Measurements from ENCODE around the gene DEFB112. TPM values are rescaled to one million over a fixed set of nuclear protein-coding genes. Genes with fewer than 3 reads are reported as not detected.

DEFB112 gene
- polyA plus RNA-seq, 1 donor (not counting 4 experiments of a cell fraction or from before 2014, with no cell fraction given): not detected

DNA sequence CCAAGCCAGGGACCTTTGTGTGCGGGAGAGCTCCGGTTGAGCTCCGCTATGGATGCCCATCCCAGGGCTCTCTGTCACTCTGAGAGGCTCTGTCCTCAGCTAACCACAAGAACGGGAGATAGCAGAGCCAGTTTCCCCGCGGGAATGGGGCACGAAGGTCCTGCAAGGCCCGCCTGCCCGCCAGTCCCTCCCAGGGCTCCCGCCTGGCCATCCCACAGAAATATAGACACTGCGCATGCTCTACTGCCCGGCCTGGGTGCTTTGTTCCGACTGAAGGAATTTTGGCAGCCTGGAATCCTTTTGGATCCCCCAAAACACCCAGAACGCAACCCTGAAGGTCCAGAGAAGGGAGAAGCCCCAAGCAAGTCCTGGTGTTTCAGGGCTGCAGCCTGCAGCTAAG lies 19.4 kb downstream of the DEFB112 start:
- Histone ChIP-seq H3K36me3 (ENCODE audit: control insufficient read depth in 2 of 2, extremely low read depth in 1 of 2, insufficient read depth in 2 of 2, low read length in 2 of 2) (no peaks in the 10 kb centered on the region), H3K4me2 (ENCODE audit: control insufficient read depth, extremely low read depth, insufficient read depth, low read depth, low read length) (no peak overlapping the region), H3K9me3 (ENCODE audit: control insufficient read depth, low read depth, low read length) (no peaks in the 10 kb centered on the region), H4K20me1 (ENCODE audit: control insufficient read depth, extremely low read depth, insufficient read depth, low read length) (no peaks in the 10 kb centered on the region), H3K4me1 (ENCODE audit: control insufficient read depth, extremely low read depth, insufficient read depth, low read length) (no peaks in the 10 kb centered on the region), H3K4me3 (ENCODE audit: control insufficient read depth in 2 of 3, extremely low read depth in 1 of 3, insufficient read depth in 2 of 3, low read depth in 1 of 3, low read length in 3 of 3) (no peak overlapping the region), H3K27me3 (ENCODE audit: control insufficient read depth, extremely low read depth, insufficient read depth, low read length) (no peaks in the 10 kb centered on the region), H2AFZ (ENCODE audit: control insufficient read depth, low read length) (no peak overlapping the region), H3K79me2 (ENCODE audit: control insufficient read depth, insufficient read depth, low read length) (no peaks in the 10 kb centered on the region), H3K9ac (ENCODE audit: control insufficient read depth, extremely low read depth, insufficient read depth, low read length) (no peak overlapping the region), H3K9me1 (ENCODE audit: control insufficient read depth, extremely low read depth, insufficient read depth, low read length) (no peaks in the 10 kb centered on the region), H3K27ac (ENCODE audit: control insufficient read depth, insufficient read depth, low read length) (no peak overlapping the region)
- FAIRE-seq: no peak
- DNase-seq (ENCODE audit: low read depth, low spot score): no peak
- dilution Hi-C loops (cut with MboI; ENCODE audit: extremely low pct_ligation_motif_present, low sequenced_read_pairs): no loop called here
- TF ChIP-seq EZH2 (IDR thresholded peaks at IDR 0.05; ENCODE audit: low read length): no peak
- TF ChIP-seq, protein P1, sequence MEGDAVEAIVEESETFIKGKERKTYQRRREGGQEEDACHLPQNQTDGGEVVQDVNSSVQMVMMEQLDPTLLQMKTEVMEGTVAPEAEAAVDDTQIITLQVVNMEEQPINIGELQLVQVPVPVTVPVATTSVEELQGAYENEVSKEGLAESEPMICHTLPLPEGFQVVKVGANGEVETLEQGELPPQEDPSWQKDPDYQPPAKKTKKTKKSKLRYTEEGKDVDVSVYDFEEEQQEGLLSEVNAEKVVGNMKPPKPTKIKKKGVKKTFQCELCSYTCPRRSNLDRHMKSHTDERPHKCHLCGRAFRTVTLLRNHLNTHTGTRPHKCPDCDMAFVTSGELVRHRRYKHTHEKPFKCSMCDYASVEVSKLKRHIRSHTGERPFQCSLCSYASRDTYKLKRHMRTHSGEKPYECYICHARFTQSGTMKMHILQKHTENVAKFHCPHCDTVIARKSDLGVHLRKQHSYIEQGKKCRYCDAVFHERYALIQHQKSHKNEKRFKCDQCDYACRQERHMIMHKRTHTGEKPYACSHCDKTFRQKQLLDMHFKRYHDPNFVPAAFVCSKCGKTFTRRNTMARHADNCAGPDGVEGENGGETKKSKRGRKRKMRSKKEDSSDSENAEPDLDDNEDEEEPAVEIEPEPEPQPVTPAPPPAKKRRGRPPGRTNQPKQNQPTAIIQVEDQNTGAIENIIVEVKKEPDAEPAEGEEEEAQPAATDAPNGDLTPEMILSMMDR (optimal IDR thresholded peaks at IDR 0.05 in 1 of 3, IDR thresholded peaks at IDR 0.05 in 1 of 3, conservative IDR thresholded peaks at IDR 0.05 in 1 of 3; ENCODE audit: extremely low read depth in 1 of 3, insufficient read depth in 2 of 3, low read length in 3 of 3): no peak

DNA sequence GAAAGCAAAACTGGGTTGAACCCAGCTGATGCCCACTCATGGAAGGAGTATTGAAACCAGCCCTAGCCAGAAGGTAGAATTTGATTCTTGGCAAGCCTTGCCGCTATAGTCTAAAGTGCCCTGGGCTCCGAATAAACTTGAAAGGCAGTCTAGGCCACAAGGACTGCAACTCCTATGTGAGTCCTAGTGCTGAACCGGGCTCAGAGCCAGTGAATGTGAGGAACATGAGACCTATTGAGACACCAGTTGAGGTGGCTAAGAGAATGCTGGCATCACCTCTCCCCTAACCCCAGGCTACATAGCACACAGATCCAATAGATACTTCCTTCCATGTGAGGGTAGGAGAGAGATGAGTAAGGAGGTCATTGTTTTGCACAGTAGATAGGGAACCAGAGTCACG lies 24.5 kb downstream of the DEFB112 start:
- DNase-seq (ENCODE audit: low read depth, low spot score) (no peak), FAIRE-seq (peak; percentile 13)
- Histone ChIP-seq H3K9me1 (ENCODE audit: control insufficient read depth, extremely low read depth, insufficient read depth, low read length) (no peaks in the 10 kb centered on the region), H3K4me1 (ENCODE audit: control insufficient read depth, extremely low read depth, insufficient read depth, low read length) (no peaks in the 10 kb centered on the region), H4K20me1 (ENCODE audit: control insufficient read depth, extremely low read depth, insufficient read depth, low read length) (no peaks in the 10 kb centered on the region), H3K79me2 (ENCODE audit: control insufficient read depth, insufficient read depth, low read length) (no peaks in the 10 kb centered on the region), H3K27me3 (ENCODE audit: control insufficient read depth, extremely low read depth, insufficient read depth, low read length) (no peaks in the 10 kb centered on the region), H3K36me3 (ENCODE audit: control insufficient read depth in 2 of 2, extremely low read depth in 1 of 2, insufficient read depth in 2 of 2, low read length in 2 of 2) (no peaks in the 10 kb centered on the region), H3K9ac (ENCODE audit: control insufficient read depth, extremely low read depth, insufficient read depth, low read length) (no peak overlapping the region), H3K4me3 (ENCODE audit: control insufficient read depth in 2 of 3, extremely low read depth in 1 of 3, insufficient read depth in 2 of 3, low read depth in 1 of 3, low read length in 3 of 3) (no peak overlapping the region), H3K4me2 (ENCODE audit: control insufficient read depth, extremely low read depth, insufficient read depth, low read depth, low read length) (no peak overlapping the region), H2AFZ (ENCODE audit: control insufficient read depth, low read length) (no peak overlapping the region), H3K9me3 (ENCODE audit: control insufficient read depth, low read depth, low read length) (no peaks in the 10 kb centered on the region), H3K27ac (ENCODE audit: control insufficient read depth, insufficient read depth, low read length) (no peak overlapping the region)
- TF ChIP-seq, protein P1 (optimal IDR thresholded peaks at IDR 0.05 in 1 of 3, IDR thresholded peaks at IDR 0.05 in 1 of 3, conservative IDR thresholded peaks at IDR 0.05 in 1 of 3; ENCODE audit: extremely low read depth in 1 of 3, insufficient read depth in 2 of 3, low read length in 3 of 3): no peak
- no peak for TF ChIP-seq EZH2 (IDR thresholded peaks at IDR 0.05; ENCODE audit: low read length)
- dilution Hi-C loops (cut with MboI; ENCODE audit: extremely low pct_ligation_motif_present, low sequenced_read_pairs): no loop called here

Data from keratinocyte (primary cell).